Left kidney (tissue), 2 donors: ENCODE measurements around the gene SPINK9. TPM values are rescaled to one million over a fixed set of nuclear protein-coding genes. Genes with fewer than 3 reads are reported as not detected.
A peak's percentile ranks its signal among the peaks of the same experiment; 100 is the strongest.

Source experiments
- DNase-seq: peaks from one replicate; pipeline ENCODE4 v3.0.0-alpha.2; 2013
- polyA plus RNA-seq: library from polyadenylated mRNA; unstranded; fragments of 120-200 nt; gene quantifications from one replicate; pipeline ENCODE4 v1.2.1, GENCODE V29; 2013; ENCODE audit not compliant: insufficient read length

Gene SPINK9
- polyA plus RNA-seq, 1 donor: 0.55 TPM

GRCh38 chr5:148368299-148368698 is 32.9 kb downstream of the SPINK9 start:
- DNase-seq: no peak

DNA sequence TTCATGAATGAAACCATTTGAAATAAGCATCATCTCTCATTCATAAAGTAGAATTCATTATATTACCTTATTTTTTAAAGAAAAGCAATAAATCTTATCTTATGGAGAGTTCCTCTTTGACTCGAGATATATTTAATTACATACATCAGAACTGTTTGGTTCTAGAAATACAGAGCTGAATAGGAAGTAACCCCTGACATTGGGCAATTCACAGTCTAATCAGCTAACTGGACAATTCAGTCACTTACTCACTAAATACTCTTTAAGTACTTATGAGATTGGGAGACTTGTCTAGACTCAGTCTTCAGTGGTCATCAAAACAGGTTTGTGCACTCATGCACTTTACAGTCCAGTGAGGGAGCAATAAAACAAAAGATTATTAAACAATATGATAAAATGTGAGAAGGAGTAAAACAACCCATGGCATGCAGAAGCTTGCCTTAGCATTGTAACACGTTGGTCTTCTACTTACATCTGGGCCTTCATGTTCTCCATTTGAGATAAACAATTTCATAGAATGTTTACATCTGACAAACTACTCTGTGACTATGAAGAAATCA is 36.9 kb downstream of the SPINK9 start:
- DNase-seq: no peak

GRCh38 chr5:148372893-148373292 is 37.5 kb downstream of the SPINK9 start:
- DNase-seq: no peak

DNA sequence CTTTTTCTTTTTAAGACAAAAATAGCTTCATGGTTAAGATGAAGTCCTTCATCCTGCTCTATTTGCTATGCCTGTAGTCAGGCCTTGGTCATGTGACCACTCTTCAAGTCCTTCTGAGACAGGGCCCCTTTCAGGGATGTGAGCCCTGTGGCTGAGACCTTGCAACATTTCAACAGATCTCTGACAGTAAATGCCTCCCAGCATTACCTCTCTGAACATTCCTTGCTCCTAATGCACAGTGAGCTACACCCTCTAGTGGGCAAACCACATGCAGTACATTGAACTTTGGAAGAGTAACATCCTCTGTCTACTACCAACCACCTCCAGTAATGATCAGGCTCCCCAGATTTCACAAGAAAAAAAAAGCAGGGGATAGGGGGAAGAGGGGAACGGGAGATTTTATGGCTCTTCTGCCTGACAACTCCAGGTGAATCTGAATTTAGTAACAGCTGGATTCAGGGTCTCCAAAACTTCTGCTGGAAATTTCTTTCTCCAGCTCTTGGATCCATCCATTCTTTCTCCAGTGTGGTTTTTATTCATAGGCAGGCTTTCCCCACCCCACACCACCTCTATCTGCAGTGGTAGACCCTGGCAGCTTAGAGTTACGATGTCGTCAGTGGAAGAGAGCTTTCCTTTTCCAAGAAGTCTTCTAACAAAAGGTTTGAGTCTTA is 39.5 kb downstream of the SPINK9 start:
- no peak for DNase-seq

GRCh38 chr5:148376198-148376597 is 40.8 kb downstream of the SPINK9 start:
- no peak for DNase-seq

- no peak for DNase-seq
Observed at GRCh38 chr5:148378670-148379069, 43.3 kb downstream of the SPINK9 start.

- DNase-seq: no peak
Observed at GRCh38 chr5:148379340-148379739, 44.0 kb downstream of the SPINK9 start.

GRCh38 chr5:148381906-148382305 is 46.5 kb downstream of the SPINK9 start:
- no peak for DNase-seq

DNA sequence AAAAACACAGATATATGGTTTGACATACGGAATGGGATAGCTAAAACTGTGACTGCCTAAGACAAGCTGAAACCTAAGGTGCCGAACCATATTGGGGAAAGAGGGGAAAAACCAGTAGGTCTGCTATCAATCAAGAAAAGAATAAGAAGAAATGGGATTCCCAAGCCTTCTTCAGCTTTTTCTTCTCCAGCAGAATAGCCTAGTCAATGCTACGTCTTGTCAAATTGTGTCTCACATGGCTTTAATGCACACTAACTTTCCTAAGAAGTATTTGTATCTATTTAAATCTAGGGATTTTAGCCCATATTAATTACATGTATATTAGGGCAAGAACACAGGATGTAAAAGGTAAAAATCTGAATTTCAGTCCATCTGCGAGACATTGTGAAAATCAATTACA is 47.6 kb downstream of the SPINK9 start:
- DNase-seq: peak; percentile 24

- DNase-seq: peak; percentile 97
Observed at GRCh38 chr5:148383564-148384379, 48.4 kb downstream of the SPINK9 start, which contains the start of gene FBXO38. FBXO38 (plus strand) TSS chr5:148383958; CDS start chr5:148394777, 10,819 bp downstream.

DNA sequence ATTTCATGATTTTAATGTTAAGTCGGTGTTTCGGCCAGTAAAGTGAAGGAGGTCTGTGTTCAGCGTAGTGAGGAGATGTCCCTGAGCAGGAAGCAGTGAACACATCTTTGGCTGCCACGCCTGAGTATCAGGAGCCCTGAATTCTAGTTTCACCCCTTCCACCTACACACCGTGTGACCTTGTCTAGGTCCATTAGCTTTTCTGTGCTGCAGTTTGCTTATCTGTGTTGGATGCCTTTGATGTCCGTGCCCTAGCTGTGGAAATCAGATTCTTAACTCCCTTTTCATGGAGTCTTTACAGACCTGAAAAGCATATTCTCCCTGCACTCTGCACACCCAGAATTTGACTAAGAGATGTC is 49.0 kb downstream of the SPINK9 start:
- DNase-seq: no peak

GRCh38 chr5:148385094-148385493 is 49.7 kb downstream of the SPINK9 start:
- DNase-seq: no peak

DNA sequence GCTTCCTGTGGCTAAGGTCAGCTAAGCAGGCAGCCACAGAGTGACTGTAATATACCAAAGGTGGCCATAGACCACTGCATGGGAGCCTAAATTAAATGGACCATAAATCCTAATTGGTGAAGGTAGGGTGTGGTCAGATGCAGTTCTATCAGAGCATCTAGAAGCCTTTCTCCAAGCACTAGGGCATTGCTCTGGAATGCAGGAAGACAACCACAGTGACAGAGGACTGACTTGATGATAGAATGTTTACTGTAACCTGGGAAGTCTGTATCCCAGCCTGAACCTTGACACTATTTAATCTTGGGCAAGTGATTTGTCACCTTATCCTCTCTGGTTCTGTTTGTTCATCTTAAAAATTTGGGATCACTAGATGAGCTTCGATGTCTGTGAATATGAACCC is 50.7 kb downstream of the SPINK9 start:
- no peak for DNase-seq

DNA sequence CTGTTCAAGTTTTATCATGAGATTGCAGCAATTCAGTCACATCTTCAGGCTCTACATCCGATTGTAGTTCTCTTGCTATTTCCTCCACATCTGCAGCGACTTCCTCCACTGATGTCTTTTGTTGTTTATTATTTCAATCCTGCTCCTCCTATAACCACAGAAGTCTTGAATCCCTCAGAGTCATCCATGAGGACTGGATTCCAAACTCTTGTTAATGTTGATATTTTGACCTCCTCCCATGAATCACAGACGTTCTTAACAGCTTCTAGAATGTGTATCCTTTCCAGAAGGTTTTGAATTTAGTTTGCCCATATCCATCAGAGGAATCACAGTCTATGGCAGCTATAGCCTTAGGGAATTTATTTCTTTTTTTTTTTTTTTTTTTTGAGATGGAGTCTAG is 52.0 kb downstream of the SPINK9 start:
- DNase-seq: no peak

DNA sequence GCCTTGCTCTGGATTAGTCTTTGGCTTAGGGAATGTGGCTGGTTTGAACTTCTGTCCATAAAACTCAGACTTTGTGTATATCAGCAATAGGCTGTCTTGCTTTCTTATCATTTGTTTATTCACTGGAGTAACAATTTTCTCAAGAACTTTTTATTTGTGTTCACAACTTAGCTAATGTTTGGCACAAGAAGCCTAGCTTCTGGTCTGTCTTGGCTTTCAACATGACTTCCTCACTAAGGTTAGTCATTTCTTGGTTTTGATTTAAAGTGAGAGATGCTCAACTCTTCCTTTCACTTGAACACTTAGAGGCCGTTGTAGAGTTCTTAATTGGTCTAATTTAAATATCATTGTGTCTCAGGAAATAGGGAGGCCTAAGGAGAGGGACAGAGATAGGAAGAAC is 53.3 kb downstream of the SPINK9 start:
- DNase-seq: no peak

Other genes with a start within 250 kb of the SPINK9 start
- gene SPINK14, start 167.0 kb upstream of the SPINK9 start, polyA plus RNA-seq: not detected
- gene SPINK6, start 132.5 kb upstream of the SPINK9 start, polyA plus RNA-seq: not detected
- not detected for gene MARCOL, start 97.0 kb upstream of the SPINK9 start, polyA plus RNA-seq
- 1.1 TPM for gene SPINK13, start 66.8 kb upstream of the SPINK9 start, polyA plus RNA-seq
- gene SPINK7, start 23.1 kb upstream of the SPINK9 start, polyA plus RNA-seq: 0.35 TPM
- 54.6 TPM for gene FBXO38, start 48.4 kb downstream of the SPINK9 start, polyA plus RNA-seq